Cardiac muscle cell (in vitro differentiated cells and primary cell): ENCODE data around the gene WDR17. TPM values are rescaled to one million over a fixed set of nuclear protein-coding genes. Genes with fewer than 3 reads are reported as not detected.

Source experiments
- DNase-seq, 2 donors: peaks; one replicate each; pipeline versions ENCODE4 v3.0.0 to v3.0.0-alpha.2; 2010 to 2017; ENCODE audit warnings: low read depth in 1 of 2, low spot score in 1 of 2
- H3K27ac ChIP-seq: fragments of 200-600 bp; sonication (generic); 2 replicates; pipeline ENCODE4 v1.5.1; 2016
- H3K27me3 ChIP-seq: fragments of 200-600 bp; sonication (generic); 2 replicates; pipeline ENCODE4 v1.6.0; 2016; ENCODE audit warnings: control low read depth
- H3K36me3 ChIP-seq: fragments of 200-600 bp; sonication (generic); 2 replicates; pipeline ENCODE4 v1.5.1; 2016; ENCODE audit warnings: control low read depth
- H3K4me1 ChIP-seq: fragments of 200-600 bp; sonication (generic); 2 replicates; pipeline ENCODE4 v1.8.1; 2017; ENCODE audit warnings: low read depth, mild to moderate bottlenecking, mixed run types
- H3K4me3 ChIP-seq: fragments of 200-600 bp; sonication (generic); 2 replicates; pipeline ENCODE4 v1.5.1; 2016; ENCODE audit warnings: mild to moderate bottlenecking
- H3K9me3 ChIP-seq: fragments of 200-600 bp; sonication (generic); 2 replicates; pipeline ENCODE4 v1.5.1; 2017; ENCODE audit warnings: low read depth, mild to moderate bottlenecking, control low read depth
- polyA plus RNA-seq: library from polyadenylated mRNA; unstranded; fragments of >200 nt; fragmentation: Nextera tagmentation; extraction: Ambion mirVana; gene quantifications from 2 replicates; pipeline ENCODE4 v1.2.1, GENCODE V29; 2016
- total RNA-seq: library from RNA; depleted of rRNA; stranded (reverse); fragments of >200 nt; gene quantifications from 2 replicates; pipeline ENCODE4 v1.2.3, GENCODE V29; 2016
- TF ChIP-seq, protein P1 (sequence below): IDR thresholded peaks from 2 replicates; pipeline ENCODE4 v1.5.1; 2012; ENCODE audit warnings: low read depth, mild to moderate bottlenecking, low read length

Gene WDR17
- total and polyA plus RNA-seq, 2 experiments from 2014 or later = 0.39 to 0.77 TPM

DNA sequence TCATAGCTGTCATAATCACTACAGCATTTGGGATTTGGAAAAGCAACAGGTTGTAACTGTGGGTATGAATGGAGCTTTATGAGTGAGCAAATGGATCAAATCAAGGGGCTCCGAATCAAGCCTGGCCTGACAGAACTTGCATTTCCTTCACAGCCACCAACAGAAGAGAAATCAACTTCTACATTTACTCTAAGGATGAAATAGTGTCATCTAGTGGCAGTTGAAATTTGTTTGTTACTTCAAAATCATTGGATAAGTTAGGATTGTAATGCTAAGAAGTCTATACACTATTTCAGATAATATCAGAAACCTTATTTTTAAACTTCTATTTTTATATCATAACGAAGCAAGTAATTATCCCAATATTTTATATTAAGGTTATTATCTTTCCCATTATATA lies 10.7 kb upstream of the WDR17 start:
- no peak overlapping the region for H3K27ac ChIP-seq
- H3K4me3 ChIP-seq = no peak overlapping the region
- no peaks in the 10 kb centered on the region for H3K36me3 ChIP-seq
- DNase-seq = no peak
- TF ChIP-seq, protein P1, sequence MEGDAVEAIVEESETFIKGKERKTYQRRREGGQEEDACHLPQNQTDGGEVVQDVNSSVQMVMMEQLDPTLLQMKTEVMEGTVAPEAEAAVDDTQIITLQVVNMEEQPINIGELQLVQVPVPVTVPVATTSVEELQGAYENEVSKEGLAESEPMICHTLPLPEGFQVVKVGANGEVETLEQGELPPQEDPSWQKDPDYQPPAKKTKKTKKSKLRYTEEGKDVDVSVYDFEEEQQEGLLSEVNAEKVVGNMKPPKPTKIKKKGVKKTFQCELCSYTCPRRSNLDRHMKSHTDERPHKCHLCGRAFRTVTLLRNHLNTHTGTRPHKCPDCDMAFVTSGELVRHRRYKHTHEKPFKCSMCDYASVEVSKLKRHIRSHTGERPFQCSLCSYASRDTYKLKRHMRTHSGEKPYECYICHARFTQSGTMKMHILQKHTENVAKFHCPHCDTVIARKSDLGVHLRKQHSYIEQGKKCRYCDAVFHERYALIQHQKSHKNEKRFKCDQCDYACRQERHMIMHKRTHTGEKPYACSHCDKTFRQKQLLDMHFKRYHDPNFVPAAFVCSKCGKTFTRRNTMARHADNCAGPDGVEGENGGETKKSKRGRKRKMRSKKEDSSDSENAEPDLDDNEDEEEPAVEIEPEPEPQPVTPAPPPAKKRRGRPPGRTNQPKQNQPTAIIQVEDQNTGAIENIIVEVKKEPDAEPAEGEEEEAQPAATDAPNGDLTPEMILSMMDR = peak; percentile 13
- no peaks in the 10 kb centered on the region for H3K9me3 ChIP-seq
- no peaks in the 10 kb centered on the region for H3K4me1 ChIP-seq
- no peaks in the 10 kb centered on the region for H3K27me3 ChIP-seq

DNA sequence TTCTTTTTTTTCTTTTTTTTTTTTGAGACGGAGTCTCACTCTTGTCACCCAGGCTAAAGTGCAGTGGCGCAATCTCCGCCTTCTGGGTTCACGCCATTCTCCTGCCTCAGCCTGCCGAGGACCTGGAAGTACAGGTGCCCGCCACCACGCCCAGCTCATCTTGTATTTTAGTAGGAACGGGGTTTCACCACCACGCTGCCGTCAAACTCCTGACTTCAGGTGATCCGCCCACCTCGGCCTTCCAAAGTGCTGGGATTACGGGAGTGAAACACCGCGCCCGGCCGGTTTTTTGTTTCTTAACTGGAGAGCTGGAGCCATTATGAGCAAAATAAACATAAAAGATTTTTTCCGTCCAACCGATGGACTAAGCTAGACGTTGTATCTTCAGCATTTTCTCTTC lies 1.9 kb upstream of the WDR17 start:
- Histone ChIP-seq H3K27me3 (no peaks in the 10 kb centered on the region), H3K27ac (no peak overlapping the region), H3K9me3 (no peaks in the 10 kb centered on the region), H3K36me3 (no peaks in the 10 kb centered on the region), H3K4me3 (no peak overlapping the region), H3K4me1 (peaks cover 4% of the 10 kb centered on the region)
- TF ChIP-seq, protein P1 = no peak
- no peak for DNase-seq

DNA sequence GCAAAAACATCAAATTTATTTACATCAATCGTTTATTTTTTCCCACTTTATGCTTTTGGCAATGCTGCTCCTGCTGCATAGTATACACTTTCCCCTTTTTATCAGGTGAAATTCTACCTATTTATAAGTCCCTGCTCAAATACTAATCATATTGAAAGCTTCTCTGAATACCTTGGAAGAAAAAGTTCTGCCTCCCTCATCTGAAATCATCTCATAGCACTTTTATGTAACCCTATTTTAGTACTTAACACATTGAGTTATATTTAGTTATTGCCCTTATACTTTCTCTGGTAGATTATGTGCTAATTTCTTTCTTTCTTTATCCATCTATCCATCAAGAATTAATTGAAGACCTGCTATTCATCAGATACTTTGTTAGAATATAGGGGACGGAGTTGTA lies 1.1 kb upstream of the WDR17 start:
- DNase-seq = no peak
- H3K36me3 ChIP-seq = no peaks in the 10 kb centered on the region
- H3K27ac ChIP-seq = no peak overlapping the region
- TF ChIP-seq, protein P1 = no peak
- no peak overlapping the region for H3K4me3 ChIP-seq
- H3K27me3 ChIP-seq = no peaks in the 10 kb centered on the region
- H3K4me1 ChIP-seq = peaks cover 4% of the 10 kb centered on the region
- no peaks in the 10 kb centered on the region for H3K9me3 ChIP-seq

DNA sequence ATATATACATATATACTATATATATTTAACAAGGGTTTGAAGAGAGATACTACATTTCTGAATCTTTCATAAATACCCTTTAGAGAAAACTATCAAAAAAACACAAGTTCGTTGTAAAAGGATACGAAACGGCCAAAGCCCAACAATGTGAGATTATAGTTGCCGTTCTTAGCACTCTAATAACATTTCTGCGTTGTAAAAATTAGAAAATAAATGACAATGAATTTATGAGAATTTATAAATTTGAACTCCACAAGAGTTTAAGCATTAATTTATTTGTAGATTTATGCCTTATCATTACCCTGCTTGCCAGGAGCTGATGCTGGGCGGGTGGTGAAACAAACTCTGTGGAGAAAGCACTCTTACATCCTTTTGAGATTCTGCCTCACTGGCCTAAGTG lies 1.1 kb downstream of the WDR17 start:
- Histone ChIP-seq H3K4me3 (no peak overlapping the region), H3K36me3 (no peaks in the 10 kb centered on the region), H3K27me3 (no peaks in the 10 kb centered on the region), H3K27ac (no peak overlapping the region), H3K9me3 (no peaks in the 10 kb centered on the region), H3K4me1 (peaks cover 4% of the 10 kb centered on the region)
- TF ChIP-seq, protein P1 = no peak
- no peak for DNase-seq

DNA sequence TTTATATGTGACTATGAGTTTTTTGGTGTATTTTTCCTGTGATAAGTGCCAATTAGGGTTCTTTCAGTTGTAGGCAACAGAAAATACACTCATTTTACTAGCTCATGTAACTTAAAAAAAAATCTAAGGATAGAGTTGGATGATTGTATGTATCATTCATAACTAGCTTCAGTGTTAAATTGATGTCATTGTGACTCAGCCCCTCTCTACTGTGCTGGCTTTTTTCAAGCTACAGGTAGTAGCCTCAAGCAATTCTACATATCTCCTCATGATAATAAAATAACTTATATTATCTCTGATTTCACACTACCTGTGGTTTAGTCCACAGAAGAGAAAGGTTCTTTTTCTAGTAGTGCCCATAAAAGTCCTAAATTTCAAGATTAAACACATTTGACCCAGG lies 11.9 kb downstream of the WDR17 start:
- Histone ChIP-seq H3K4me1 (no peaks in the 10 kb centered on the region), H3K36me3 (no peaks in the 10 kb centered on the region), H3K27me3 (no peaks in the 10 kb centered on the region), H3K27ac (no peak overlapping the region), H3K9me3 (no peaks in the 10 kb centered on the region), H3K4me3 (no peak overlapping the region)
- TF ChIP-seq, protein P1 = no peak
- no peak for DNase-seq

DNA sequence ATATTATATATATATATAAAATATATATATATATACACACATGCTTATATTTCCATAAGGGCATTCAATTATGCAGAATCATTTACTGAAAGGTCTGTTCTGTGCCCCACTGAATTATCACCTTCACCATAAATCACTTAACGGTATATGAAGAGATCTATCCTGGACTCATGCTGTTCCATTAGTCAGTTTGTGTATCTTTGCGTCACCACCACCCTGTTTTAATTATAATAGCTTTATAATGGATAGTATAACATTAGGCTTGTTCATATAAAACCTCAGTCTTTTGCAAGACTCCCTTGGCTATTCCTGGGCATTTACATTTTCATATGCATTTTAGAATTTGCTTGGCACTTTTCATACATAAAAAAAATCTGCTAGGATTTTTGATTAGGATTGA lies 19.1 kb downstream of the WDR17 start:
- Histone ChIP-seq H3K4me1 (no peaks in the 10 kb centered on the region), H3K9me3 (no peaks in the 10 kb centered on the region), H3K4me3 (no peak overlapping the region), H3K27ac (no peak overlapping the region), H3K27me3 (no peaks in the 10 kb centered on the region), H3K36me3 (no peaks in the 10 kb centered on the region)
- DNase-seq = no peak
- TF ChIP-seq, protein P1 = no peak
